ENCODE measurements around the gene PNPO. TPM values are rescaled to one million over a fixed set of nuclear protein-coding genes. Genes with fewer than 3 reads are reported as not detected.

PNPO gene
- total and polyA plus RNA-seq, 2 of the 13 experiments (the other 11 are each of a cell fraction or from before 2014, with no cell fraction given) = 47.9 to 63.3 TPM

- TF ChIP-seq ZBTB40 (IDR thresholded peaks at IDR 0.05) (no peak), ZBTB40 (CRISPR knock-in tag; IDR thresholded peaks at IDR 0.05) (peak; percentile 63), NFYC (CRISPR knock-in tag; IDR thresholded peaks at IDR 0.05) (peak; percentile 97), KLF6 (CRISPR knock-in tag; IDR thresholded peaks at IDR 0.05) (peak; percentile 79), ZNF18 (CRISPR knock-in tag; IDR thresholded peaks at IDR 0.05; ENCODE audit: insufficient replicate concordance) (no peak), SKI (IDR thresholded peaks at IDR 0.05; ENCODE audit: partially characterized antibody) (peak; percentile 86), FOXA1 (IDR thresholded peaks at IDR 0.05) (no peak), FOXA1 (CRISPR knock-in tag; IDR thresholded peaks at IDR 0.05) (no peak), THYN1 (CRISPR knock-in tag; IDR thresholded peaks at IDR 0.05; ENCODE audit: borderline replicate concordance, low read depth) (peak; percentile 24; the same call in 1 of the 2 replicates), HDAC2 (CRISPR knock-in tag; IDR thresholded peaks at IDR 0.05) (no peak; the same call in none of the 2 replicates), MYNN (CRISPR knock-in tag; IDR thresholded peaks at IDR 0.05; ENCODE audit: low read depth) (peak; percentile 95), SP1 (IDR thresholded peaks at IDR 0.05) (no peak), SP1 (CRISPR knock-in tag; IDR thresholded peaks at IDR 0.05) (peak; percentile 96), ZSCAN21 (CRISPR knock-in tag; IDR thresholded peaks at IDR 0.05; ENCODE audit: borderline replicate concordance) (peak; percentile 93), ZNF713 (CRISPR knock-in tag; IDR thresholded peaks at IDR 0.05) (no peak), ZNF75D (CRISPR knock-in tag; IDR thresholded peaks at IDR 0.05; ENCODE audit: borderline replicate concordance) (peak; percentile 90; the same call in 1 of the 2 replicates)
Observed at GRCh38 chr17:47970725-47971499, 29.5 kb downstream of the PNPO start, which contains the start of gene CDK5RAP3 (continued).
